CD4-positive, CD25-positive, alpha-beta regulatory T cell (primary cell): ENCODE measurements around the gene XRRA1. TPM values are rescaled to one million over a fixed set of nuclear protein-coding genes. Genes with fewer than 3 reads are reported as not detected.

ENCODE experiments used
- ATAC-seq, 2 donors: fragments of 150-1000 bp; cut with Tn5 transposase; one replicate each; pipeline ENCODE4 v1.10.0; 2021; ENCODE audit warnings: low read depth in 2 of 2, moderate number of reproducible peaks in 2 of 2, moderate library complexity in 1 of 2
- DNase-seq, 3 donors: peaks; one replicate each; pipeline versions ENCODE4 v3.0.0 to v3.0.0-alpha.2; 2012 to 2022; ENCODE audit warnings: mixed read lengths in 1 of 3
- H3K27ac ChIP-seq: one replicate; pipeline ENCODE4 v1.7.0; 2013; ENCODE audit warnings: mild to moderate bottlenecking, low read length; ENCODE audit not compliant: insufficient read depth, poor library complexity, severe bottlenecking
- H3K27me3 ChIP-seq: one replicate; pipeline ENCODE4 v1.7.0; 2013; ENCODE audit warnings: low read length; ENCODE audit not compliant: control insufficient read depth, insufficient read depth
- H3K36me3 ChIP-seq: one replicate; pipeline ENCODE4 v1.7.0; 2013; ENCODE audit warnings: mild to moderate bottlenecking, low read length, moderate library complexity; ENCODE audit not compliant: control insufficient read depth, insufficient read depth
- H3K4me1 ChIP-seq: 2 replicates; pipeline ENCODE4 v1.7.0; 2013; ENCODE audit warnings: mild to moderate bottlenecking, low read length; ENCODE audit not compliant: insufficient read depth, control insufficient read depth, poor library complexity, severe bottlenecking
- H3K4me3 ChIP-seq: one replicate; pipeline ENCODE4 v1.7.0; 2013; ENCODE audit warnings: low read depth, mild to moderate bottlenecking, low read length, moderate library complexity
- H3K9me3 ChIP-seq, 2 experiments: 1 replicate in 1 of 2; 2 replicates in 1 of 2; pipeline ENCODE4 v1.7.0; 2013; ENCODE audit warnings: low read length in 2 of 2, mild to moderate bottlenecking in 1 of 2, moderate library complexity in 1 of 2; ENCODE audit not compliant: control insufficient read depth in 2 of 2
- H3K27ac Mint-ChIP-seq, 3 donors: one replicate each; pipeline ENCODE4 v1.8.0; 2020 to 2022; ENCODE audit warnings: mild to moderate bottlenecking in 3 of 3, mixed read lengths in 3 of 3, moderate library complexity in 2 of 3
- H3K27me3 Mint-ChIP-seq: one replicate; pipeline ENCODE4 v1.8.0; 2022; ENCODE audit warnings: mild to moderate bottlenecking, mixed read lengths
- H3K36me3 Mint-ChIP-seq: one replicate; pipeline ENCODE4 v1.8.0; 2020; ENCODE audit warnings: mixed read lengths
- H3K4me1 Mint-ChIP-seq, 4 donors: one replicate each; pipeline ENCODE4 v1.8.0; 2020 to 2022; ENCODE audit warnings: mixed read lengths in 4 of 4, mild to moderate bottlenecking in 1 of 4
- H3K4me3 Mint-ChIP-seq, 4 donors: one replicate each; pipeline ENCODE4 v1.8.0; 2020 to 2022; ENCODE audit warnings: mild to moderate bottlenecking in 4 of 4, mixed read lengths in 4 of 4, moderate library complexity in 3 of 4
- H3K9me3 Mint-ChIP-seq, 7 donors: one replicate each; pipeline ENCODE4 v1.8.0; 2020 to 2022; ENCODE audit warnings: mixed read lengths in 7 of 7, mild to moderate bottlenecking in 3 of 7, moderate library complexity in 2 of 7
- polyA plus RNA-seq, 4 donors: library from polyadenylated mRNA; unstranded; fragments of 300-500 nt; fragmentation: Illumina TruSeq; gene quantifications; one replicate each; pipeline ENCODE4 v1.2.3, GENCODE V29; 2021
- total RNA-seq: library from RNA; stranded (reverse); gene quantifications from one replicate; pipeline ENCODE4 v1.2.3, GENCODE V29; 2022

Gene XRRA1
- total and polyA plus RNA-seq, 5 donors from 2014 or later: 5.4 to 33.4 (median 8.2) TPM

DNA sequence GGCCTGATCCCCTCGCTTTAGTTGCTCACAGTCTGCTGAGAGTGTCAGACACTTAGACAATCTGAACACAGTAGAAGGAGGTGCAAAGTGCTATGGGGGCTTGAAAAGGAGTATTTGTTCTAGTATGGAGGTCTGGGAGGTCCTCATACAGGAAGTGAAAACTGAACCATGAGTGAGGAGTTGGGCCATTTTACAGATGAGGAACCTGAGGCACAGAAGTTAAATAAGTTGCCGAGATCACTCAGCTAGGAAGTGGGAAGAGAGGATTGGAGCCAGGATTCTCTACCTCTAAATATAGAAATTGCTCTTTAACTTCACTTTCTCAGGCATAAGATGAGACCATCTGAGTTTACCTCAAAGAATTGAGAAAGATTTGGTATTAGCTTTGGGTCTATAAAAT lies 35.8 kb upstream of the XRRA1 start:
- no peak overlapping the region for H3K27ac ChIP-seq
- H3K27me3 Mint-ChIP-seq: no peaks in the 10 kb centered on the region
- peaks cover 14% of the 10 kb centered on the region for H3K4me1 ChIP-seq
- no peaks in the 10 kb centered on the region for H3K9me3 Mint-ChIP-seq
- H3K27ac Mint-ChIP-seq: peak overlapping the region in 1 of 3 donors; percentile 49
- H3K4me3 Mint-ChIP-seq: no peak overlapping the region
- H3K27me3 ChIP-seq: no peaks in the 10 kb centered on the region
- peaks cover 5 to 9% (median 6%) of the 10 kb centered on the region in 4 donors for H3K4me1 Mint-ChIP-seq
- peaks cover 7% of the 10 kb centered on the region for H3K36me3 Mint-ChIP-seq
- no peak for DNase-seq
- no peak for ATAC-seq
- peaks cover 4% of the 10 kb centered on the region for H3K36me3 ChIP-seq
- no peak overlapping the region for H3K4me3 ChIP-seq
- no peaks in the 10 kb centered on the region for H3K9me3 ChIP-seq

DNA sequence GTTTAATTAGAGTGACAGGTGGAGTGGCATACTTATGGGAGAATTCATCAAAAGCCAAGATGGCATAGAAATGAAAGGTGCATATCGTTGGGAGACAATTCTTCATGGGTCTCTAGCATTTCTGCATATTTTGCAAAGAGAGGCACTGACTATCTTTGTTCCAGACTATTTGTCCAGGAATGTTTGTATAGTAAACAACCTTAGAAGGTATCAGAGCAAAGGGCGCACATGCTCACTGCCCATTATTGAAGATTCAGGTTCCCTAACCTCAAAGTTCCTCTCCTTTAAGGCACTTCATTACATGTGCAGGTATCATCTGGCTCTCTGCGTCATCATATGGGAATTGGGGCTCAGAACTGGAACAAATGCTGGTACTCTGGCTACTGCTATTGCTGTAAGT lies 35.2 kb upstream of the XRRA1 start:
- Mint-ChIP-seq H3K27ac (peak overlapping the region in 1 of 3 donors; percentile 49), H3K27me3 (no peaks in the 10 kb centered on the region), H3K9me3 (no peaks in the 10 kb centered on the region), H3K36me3 (peaks cover 7% of the 10 kb centered on the region), H3K4me3 (no peak overlapping the region), H3K4me1 (peaks cover 0 to 2% (median 0%) of the 10 kb centered on the region in 4 donors)
- Histone ChIP-seq H3K9me3 (no peaks in the 10 kb centered on the region), H3K27ac (no peak overlapping the region), H3K4me1 (peaks cover 8% of the 10 kb centered on the region), H3K4me3 (no peak overlapping the region), H3K36me3 (peaks cover 9% of the 10 kb centered on the region), H3K27me3 (no peaks in the 10 kb centered on the region)
- DNase-seq (no peak), ATAC-seq (no peak)

DNA sequence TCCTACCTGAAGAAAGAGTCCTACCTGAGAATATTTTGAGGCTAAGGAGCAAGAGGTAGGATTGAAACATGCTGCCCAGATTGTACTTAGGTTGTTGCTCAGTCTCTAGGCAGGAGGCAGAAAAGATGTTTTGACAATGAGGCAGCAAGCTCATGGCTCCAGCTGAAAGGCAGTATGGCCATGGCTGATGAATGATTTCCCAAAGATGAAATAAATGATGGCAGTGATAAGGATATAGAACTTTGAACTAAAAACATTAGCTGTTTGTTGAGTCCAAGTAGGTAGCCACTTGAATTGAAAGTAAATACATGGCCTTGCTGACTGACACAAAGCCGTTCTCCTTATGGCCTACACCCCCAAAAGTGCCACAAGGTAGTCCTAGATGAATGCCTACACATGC lies 33.0 kb upstream of the XRRA1 start:
- ATAC-seq (no peak), DNase-seq (no peak)
- Mint-ChIP-seq H3K36me3 (peaks cover 15% of the 10 kb centered on the region), H3K4me3 (no peak overlapping the region), H3K27ac (peak overlapping the region in 1 of 3 donors; percentile 60), H3K9me3 (no peaks in the 10 kb centered on the region), H3K27me3 (no peaks in the 10 kb centered on the region), H3K4me1 (no peaks in the 10 kb centered on the region)
- H3K4me3 ChIP-seq: no peak overlapping the region
- no peaks in the 10 kb centered on the region for H3K9me3 ChIP-seq
- no peaks in the 10 kb centered on the region for H3K27me3 ChIP-seq
- H3K4me1 ChIP-seq: no peaks in the 10 kb centered on the region
- H3K36me3 ChIP-seq: peaks cover 19% of the 10 kb centered on the region
- no peak overlapping the region for H3K27ac ChIP-seq

DNA sequence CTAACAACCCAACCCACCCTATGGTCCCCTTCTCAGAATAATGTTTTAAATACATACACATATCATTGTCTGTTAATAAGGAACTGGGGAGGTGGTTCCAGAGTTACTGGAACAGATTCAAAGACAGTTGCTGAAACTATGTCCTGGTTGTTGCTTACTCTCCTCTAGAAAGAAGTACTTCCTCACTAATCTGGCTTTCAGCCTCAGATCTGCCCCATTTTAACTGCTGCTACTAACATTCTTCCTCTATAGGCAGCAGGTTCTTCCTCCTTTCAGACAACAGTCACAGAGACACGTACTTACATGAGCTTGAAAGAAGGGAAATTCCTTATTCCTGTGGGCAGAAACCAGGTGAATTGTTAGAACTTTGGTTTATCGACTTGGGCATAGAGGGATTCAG lies 31.7 kb upstream of the XRRA1 start:
- Mint-ChIP-seq H3K4me1 (no peaks in the 10 kb centered on the region), H3K9me3 (no peaks in the 10 kb centered on the region), H3K4me3 (no peak overlapping the region), H3K36me3 (peaks cover 22% of the 10 kb centered on the region), H3K27ac (no peak overlapping the region), H3K27me3 (no peaks in the 10 kb centered on the region)
- Histone ChIP-seq H3K27ac (no peak overlapping the region), H3K9me3 (no peaks in the 10 kb centered on the region), H3K4me1 (no peaks in the 10 kb centered on the region), H3K27me3 (no peaks in the 10 kb centered on the region), H3K4me3 (no peak overlapping the region), H3K36me3 (peaks cover 30% of the 10 kb centered on the region)
- no peak for ATAC-seq
- no peak for DNase-seq

DNA sequence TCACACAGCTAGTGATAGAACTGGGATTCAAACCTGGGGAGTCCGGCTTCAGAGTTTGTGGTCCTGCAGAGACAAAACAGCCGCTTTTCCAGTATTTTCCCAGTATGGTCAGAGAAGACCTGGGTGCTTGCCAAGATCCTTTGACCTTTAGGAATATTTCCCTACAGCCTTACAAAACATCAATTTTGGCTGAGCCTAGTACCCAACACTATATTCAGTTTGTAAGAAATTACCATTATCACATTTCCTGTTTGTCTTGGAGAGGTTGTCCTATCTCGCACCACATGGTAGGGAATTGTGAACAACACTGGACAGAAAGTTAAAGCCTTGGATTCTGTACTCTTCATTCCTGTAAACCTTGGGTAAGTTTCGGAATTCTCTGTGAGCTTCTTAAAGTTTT lies 29.1 kb upstream of the XRRA1 start:
- Mint-ChIP-seq H3K27me3 (no peaks in the 10 kb centered on the region), H3K4me3 (no peak overlapping the region), H3K9me3 (no peaks in the 10 kb centered on the region), H3K27ac (no peak overlapping the region), H3K4me1 (peaks cover 0 to 9% (median 0%) of the 10 kb centered on the region in 4 donors), H3K36me3 (peaks cover 46% of the 10 kb centered on the region)
- no peaks in the 10 kb centered on the region for H3K4me1 ChIP-seq
- no peak overlapping the region for H3K27ac ChIP-seq
- H3K4me3 ChIP-seq: no peak overlapping the region
- no peaks in the 10 kb centered on the region for H3K9me3 ChIP-seq
- ATAC-seq (no peak), DNase-seq (no peak)
- peaks cover 47% of the 10 kb centered on the region for H3K36me3 ChIP-seq
- no peaks in the 10 kb centered on the region for H3K27me3 ChIP-seq

DNA sequence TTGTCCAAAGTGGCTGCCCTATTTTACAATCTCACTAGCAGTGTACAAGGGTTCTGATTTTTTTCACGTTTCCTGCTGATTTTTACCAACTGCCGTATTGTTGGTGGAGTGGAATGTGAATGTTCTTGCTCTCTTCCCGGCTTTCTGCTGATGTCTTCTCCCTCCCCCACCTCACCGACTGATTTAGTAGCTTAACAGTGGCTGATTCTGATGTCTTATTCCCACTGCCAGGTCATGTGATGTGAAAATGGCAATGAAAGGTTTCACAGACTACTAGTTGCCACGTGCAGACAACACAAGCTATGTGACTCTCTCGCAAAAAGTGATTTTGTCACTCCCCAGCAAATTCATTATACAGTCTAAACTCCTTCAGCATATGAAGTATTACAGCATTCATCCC lies 22.5 kb upstream of the XRRA1 start:
- Histone ChIP-seq H3K27ac (no peak overlapping the region), H3K4me3 (no peak overlapping the region), H3K4me1 (no peaks in the 10 kb centered on the region), H3K9me3 (no peaks in the 10 kb centered on the region), H3K36me3 (peaks cover 75% of the 10 kb centered on the region), H3K27me3 (no peaks in the 10 kb centered on the region)
- DNase-seq (no peak), ATAC-seq (no peak)
- Mint-ChIP-seq H3K36me3 (peaks cover 55% of the 10 kb centered on the region), H3K27me3 (no peaks in the 10 kb centered on the region), H3K27ac (peak overlapping the region in 2 of 3 donors; percentile 15 to 84), H3K9me3 (no peaks in the 10 kb centered on the region), H3K4me1 (peaks cover 0 to 15% (median 5%) of the 10 kb centered on the region in 4 donors), H3K4me3 (no peak overlapping the region)

DNA sequence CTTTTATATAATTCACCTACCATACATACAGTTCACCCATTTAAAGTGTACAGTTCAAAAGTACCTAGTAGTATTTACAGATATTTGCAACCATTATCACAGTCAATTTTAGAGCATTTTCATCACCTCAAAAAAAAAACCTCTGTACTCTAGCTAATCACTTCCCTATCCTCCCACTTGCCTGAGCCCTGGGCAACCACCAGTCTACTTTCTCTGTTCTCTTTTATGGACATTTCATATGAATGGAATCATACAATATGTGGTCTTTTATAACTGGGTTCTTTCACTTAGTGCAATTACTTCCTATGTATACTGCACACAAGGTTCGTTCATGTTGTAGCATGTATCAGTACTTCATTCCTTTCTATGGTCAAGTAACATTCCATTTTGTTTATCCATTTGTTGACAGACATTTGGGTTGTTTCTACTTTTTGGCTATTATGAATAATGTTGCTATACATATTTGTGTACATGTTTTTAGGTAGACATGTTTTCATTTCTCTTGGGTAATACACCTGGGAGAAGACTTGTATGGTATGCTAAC lies 22.0 kb upstream of the XRRA1 start:
- no peak overlapping the region for H3K4me3 Mint-ChIP-seq
- no peaks in the 10 kb centered on the region for H3K27me3 ChIP-seq
- H3K27ac ChIP-seq: no peak overlapping the region
- peak overlapping the region in 2 of 3 donors; percentile 15 to 84 for H3K27ac Mint-ChIP-seq
- no peaks in the 10 kb centered on the region for H3K9me3 ChIP-seq
- peaks cover 53% of the 10 kb centered on the region for H3K36me3 Mint-ChIP-seq
- peaks cover 0 to 15% (median 5%) of the 10 kb centered on the region in 4 donors for H3K4me1 Mint-ChIP-seq
- H3K4me3 ChIP-seq: no peak overlapping the region
- H3K36me3 ChIP-seq: peaks cover 75% of the 10 kb centered on the region
- H3K9me3 Mint-ChIP-seq: no peaks in the 10 kb centered on the region
- DNase-seq (no peak), ATAC-seq (no peak)
- H3K27me3 Mint-ChIP-seq: no peaks in the 10 kb centered on the region
- no peaks in the 10 kb centered on the region for H3K4me1 ChIP-seq

DNA sequence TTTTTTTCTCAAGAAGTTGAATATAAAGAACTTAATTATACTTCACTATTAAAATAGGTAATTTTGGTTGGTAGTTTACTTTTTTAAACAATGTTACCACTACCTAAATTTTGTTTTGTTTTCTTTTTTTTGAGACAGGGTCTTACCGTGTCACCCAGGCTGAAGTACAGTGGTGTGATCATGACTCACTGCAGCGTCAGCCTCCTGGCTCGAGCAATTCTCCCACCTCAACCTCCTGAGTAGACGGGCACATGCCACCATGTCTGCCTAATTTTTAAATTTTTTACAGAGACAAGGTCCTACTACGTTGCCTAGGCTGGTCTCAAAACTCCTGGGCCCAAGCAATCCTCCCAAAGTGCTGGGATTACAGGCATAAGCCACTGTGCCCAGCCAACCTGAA lies 17.8 kb upstream of the XRRA1 start:
- H3K27ac Mint-ChIP-seq: peak overlapping the region in 1 of 3 donors; percentile 26
- no peaks in the 10 kb centered on the region for H3K27me3 Mint-ChIP-seq
- no peak for ATAC-seq

More for the DNA sequence above, 17.8 kb upstream of the XRRA1 start:
- no peak for DNase-seq
- peaks cover 39% of the 10 kb centered on the region for H3K36me3 Mint-ChIP-seq
- Histone ChIP-seq H3K27me3 (no peaks in the 10 kb centered on the region), H3K9me3 (no peaks in the 10 kb centered on the region), H3K4me3 (no peak overlapping the region), H3K27ac (no peak overlapping the region), H3K4me1 (no peaks in the 10 kb centered on the region), H3K36me3 (peaks cover 68% of the 10 kb centered on the region)
- H3K4me3 Mint-ChIP-seq: no peak overlapping the region
- H3K4me1 Mint-ChIP-seq: peaks cover 21 to 34% (median 28%) of the 10 kb centered on the region in 4 donors
- no peaks in the 10 kb centered on the region for H3K9me3 Mint-ChIP-seq
